ENCODE measurements around the gene ACSF3. TPM values are rescaled to one million over a fixed set of nuclear protein-coding genes. Genes with fewer than 3 reads are reported as not detected.

The ACSF3 gene
- total and polyA plus RNA-seq, 4 donors: 15.3 to 27.3 (median 18.8) TPM

DNA sequence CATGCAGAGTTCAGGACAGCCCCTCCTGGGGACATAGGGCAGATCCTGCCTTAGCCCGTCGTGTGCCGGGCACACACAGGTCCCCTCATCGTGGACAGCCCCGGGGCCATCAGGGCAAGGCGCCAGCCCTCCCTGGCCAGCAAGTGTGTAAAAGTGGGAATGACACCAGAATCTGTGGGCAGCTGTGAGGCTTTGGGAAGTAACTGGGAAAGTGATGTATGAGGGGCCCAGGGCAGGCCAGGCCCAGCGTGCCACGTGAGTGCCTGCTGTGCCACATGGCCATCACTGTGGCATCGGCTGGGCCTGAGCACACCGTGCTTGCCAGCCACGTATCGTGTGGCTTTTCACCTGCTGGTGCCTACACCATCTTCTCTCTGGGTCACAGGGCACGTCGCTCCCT lies 26.6 kb downstream of the ACSF3 start:
- Histone ChIP-seq H3K4me3 (ENCODE audit: low read depth in 1 of 3, low read length in 3 of 3) (no peak overlapping the region), H3K9me3 (ENCODE audit: control insufficient read depth in 4 of 4, low read length in 3 of 4) (no peaks in the 10 kb centered on the region), H3K27ac (ENCODE audit: low read depth in 1 of 2, low read length in 2 of 2) (no peak overlapping the region), H3K27me3 (ENCODE audit: control insufficient read depth in 4 of 4, insufficient read depth in 4 of 4, low read length in 3 of 4) (no peaks in the 10 kb centered on the region), H3K36me3 (ENCODE audit: control insufficient read depth in 4 of 4, insufficient read depth in 3 of 4, low read depth in 1 of 4, low read length in 3 of 4) (peaks cover 4 to 33% (median 10%) of the 10 kb centered on the region in 4 donors), H3K9ac (ENCODE audit: low read depth in 1 of 2, low read length in 2 of 2) (no peak overlapping the region), H3K4me1 (ENCODE audit: control insufficient read depth in 4 of 4, insufficient read depth in 4 of 4, low read length in 3 of 4) (peaks cover 3 to 10% (median 8%) of the 10 kb centered on the region in 4 donors)
- no peak for DNase-seq (ENCODE audit: low spot score)
- TF ChIP-seq RXRA (IDR thresholded peaks at IDR 0.05): no peak
- TF ChIP-seq, protein P1, sequence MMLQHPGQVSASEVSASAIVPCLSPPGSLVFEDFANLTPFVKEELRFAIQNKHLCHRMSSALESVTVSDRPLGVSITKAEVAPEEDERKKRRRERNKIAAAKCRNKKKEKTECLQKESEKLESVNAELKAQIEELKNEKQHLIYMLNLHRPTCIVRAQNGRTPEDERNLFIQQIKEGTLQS (IDR thresholded peaks at IDR 0.05): no peak
- TF ChIP-seq, protein P2, sequence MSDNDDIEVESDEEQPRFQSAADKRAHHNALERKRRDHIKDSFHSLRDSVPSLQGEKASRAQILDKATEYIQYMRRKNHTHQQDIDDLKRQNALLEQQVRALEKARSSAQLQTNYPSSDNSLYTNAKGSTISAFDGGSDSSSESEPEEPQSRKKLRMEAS (IDR thresholded peaks at IDR 0.05): no peak
- TF ChIP-seq HNF4G (IDR thresholded peaks at IDR 0.05): no peak
- TF ChIP-seq RAD21 (IDR thresholded peaks at IDR 0.05): no peak
- TF ChIP-seq FOXA1 (IDR thresholded peaks at IDR 0.05): no peak
- TF ChIP-seq, protein P3, sequence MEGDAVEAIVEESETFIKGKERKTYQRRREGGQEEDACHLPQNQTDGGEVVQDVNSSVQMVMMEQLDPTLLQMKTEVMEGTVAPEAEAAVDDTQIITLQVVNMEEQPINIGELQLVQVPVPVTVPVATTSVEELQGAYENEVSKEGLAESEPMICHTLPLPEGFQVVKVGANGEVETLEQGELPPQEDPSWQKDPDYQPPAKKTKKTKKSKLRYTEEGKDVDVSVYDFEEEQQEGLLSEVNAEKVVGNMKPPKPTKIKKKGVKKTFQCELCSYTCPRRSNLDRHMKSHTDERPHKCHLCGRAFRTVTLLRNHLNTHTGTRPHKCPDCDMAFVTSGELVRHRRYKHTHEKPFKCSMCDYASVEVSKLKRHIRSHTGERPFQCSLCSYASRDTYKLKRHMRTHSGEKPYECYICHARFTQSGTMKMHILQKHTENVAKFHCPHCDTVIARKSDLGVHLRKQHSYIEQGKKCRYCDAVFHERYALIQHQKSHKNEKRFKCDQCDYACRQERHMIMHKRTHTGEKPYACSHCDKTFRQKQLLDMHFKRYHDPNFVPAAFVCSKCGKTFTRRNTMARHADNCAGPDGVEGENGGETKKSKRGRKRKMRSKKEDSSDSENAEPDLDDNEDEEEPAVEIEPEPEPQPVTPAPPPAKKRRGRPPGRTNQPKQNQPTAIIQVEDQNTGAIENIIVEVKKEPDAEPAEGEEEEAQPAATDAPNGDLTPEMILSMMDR (IDR thresholded peaks at IDR 0.05; ENCODE audit: low read depth, low read length, missing input control): no peak
- TF ChIP-seq, protein P4, sequence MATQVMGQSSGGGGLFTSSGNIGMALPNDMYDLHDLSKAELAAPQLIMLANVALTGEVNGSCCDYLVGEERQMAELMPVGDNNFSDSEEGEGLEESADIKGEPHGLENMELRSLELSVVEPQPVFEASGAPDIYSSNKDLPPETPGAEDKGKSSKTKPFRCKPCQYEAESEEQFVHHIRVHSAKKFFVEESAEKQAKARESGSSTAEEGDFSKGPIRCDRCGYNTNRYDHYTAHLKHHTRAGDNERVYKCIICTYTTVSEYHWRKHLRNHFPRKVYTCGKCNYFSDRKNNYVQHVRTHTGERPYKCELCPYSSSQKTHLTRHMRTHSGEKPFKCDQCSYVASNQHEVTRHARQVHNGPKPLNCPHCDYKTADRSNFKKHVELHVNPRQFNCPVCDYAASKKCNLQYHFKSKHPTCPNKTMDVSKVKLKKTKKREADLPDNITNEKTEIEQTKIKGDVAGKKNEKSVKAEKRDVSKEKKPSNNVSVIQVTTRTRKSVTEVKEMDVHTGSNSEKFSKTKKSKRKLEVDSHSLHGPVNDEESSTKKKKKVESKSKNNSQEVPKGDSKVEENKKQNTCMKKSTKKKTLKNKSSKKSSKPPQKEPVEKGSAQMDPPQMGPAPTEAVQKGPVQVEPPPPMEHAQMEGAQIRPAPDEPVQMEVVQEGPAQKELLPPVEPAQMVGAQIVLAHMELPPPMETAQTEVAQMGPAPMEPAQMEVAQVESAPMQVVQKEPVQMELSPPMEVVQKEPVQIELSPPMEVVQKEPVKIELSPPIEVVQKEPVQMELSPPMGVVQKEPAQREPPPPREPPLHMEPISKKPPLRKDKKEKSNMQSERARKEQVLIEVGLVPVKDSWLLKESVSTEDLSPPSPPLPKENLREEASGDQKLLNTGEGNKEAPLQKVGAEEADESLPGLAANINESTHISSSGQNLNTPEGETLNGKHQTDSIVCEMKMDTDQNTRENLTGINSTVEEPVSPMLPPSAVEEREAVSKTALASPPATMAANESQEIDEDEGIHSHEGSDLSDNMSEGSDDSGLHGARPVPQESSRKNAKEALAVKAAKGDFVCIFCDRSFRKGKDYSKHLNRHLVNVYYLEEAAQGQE (IDR thresholded peaks at IDR 0.05): no peak
- no peak for TF ChIP-seq YY1 (IDR thresholded peaks at IDR 0.05)
- TF ChIP-seq TAF1 (conservative IDR thresholded peaks at IDR 0.05): no peak
- no peak for TF ChIP-seq JUND (IDR thresholded peaks at IDR 0.05)
- WGBS: 97% methylated on average over 14 of the region's 14 CpGs

DNA sequence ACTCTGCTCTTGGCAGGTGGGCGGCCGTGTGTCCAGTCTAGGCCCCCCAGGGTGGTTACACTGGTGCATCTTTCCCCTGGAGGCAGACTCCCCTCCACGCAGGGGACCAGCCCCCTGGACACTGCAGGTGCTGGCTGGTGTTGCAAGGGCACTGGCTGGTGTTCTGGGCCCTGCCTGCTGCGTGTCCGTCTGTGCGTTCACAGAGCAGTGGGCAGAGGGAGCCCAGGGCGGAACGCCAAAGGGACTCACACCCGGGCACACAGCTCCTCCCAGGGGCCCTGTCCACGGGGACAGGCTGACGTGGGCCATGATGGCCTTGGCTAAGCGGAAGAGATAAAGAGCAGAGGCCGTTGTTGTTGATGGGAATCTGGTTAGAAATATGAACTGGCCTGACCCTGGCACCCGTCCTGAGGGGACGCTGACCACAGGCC lies 27.3 kb downstream of the ACSF3 start:
- peaks cover 3 to 10% (median 8%) of the 10 kb centered on the region in 4 donors for H3K4me1 ChIP-seq (ENCODE audit: control insufficient read depth in 4 of 4, insufficient read depth in 4 of 4, low read length in 3 of 4)
- H3K9ac ChIP-seq (ENCODE audit: low read depth in 1 of 2, low read length in 2 of 2): no peak overlapping the region
- H3K9me3 ChIP-seq (ENCODE audit: control insufficient read depth in 4 of 4, low read length in 3 of 4): peaks cover 0 to 2% (median 0%) of the 10 kb centered on the region in 4 donors
- peaks cover 1 to 33% (median 7%) of the 10 kb centered on the region in 4 donors for H3K36me3 ChIP-seq (ENCODE audit: control insufficient read depth in 4 of 4, insufficient read depth in 3 of 4, low read depth in 1 of 4, low read length in 3 of 4)
- no peak overlapping the region for H3K4me3 ChIP-seq (ENCODE audit: low read depth in 1 of 3, low read length in 3 of 3)
- no peak for DNase-seq (ENCODE audit: low spot score)
- TF ChIP-seq SP1 (IDR thresholded peaks at IDR 0.05): no peak
- TF ChIP-seq FOXA2 (IDR thresholded peaks at IDR 0.05): no peak
- TF ChIP-seq, protein P5, sequence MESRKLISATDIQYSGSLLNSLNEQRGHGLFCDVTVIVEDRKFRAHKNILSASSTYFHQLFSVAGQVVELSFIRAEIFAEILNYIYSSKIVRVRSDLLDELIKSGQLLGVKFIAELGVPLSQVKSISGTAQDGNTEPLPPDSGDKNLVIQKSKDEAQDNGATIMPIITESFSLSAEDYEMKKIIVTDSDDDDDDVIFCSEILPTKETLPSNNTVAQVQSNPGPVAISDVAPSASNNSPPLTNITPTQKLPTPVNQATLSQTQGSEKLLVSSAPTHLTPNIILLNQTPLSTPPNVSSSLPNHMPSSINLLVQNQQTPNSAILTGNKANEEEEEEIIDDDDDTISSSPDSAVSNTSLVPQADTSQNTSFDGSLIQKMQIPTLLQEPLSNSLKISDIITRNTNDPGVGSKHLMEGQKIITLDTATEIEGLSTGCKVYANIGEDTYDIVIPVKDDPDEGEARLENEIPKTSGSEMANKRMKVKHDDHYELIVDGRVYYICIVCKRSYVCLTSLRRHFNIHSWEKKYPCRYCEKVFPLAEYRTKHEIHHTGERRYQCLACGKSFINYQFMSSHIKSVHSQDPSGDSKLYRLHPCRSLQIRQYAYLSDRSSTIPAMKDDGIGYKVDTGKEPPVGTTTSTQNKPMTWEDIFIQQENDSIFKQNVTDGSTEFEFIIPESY (IDR thresholded peaks at IDR 0.05): no peak
- TF ChIP-seq, protein P4 (IDR thresholded peaks at IDR 0.05): no peak
- no peak for TF ChIP-seq HNF4A (conservative IDR thresholded peaks at IDR 0.05)
- no peak for TF ChIP-seq TAF1 (conservative IDR thresholded peaks at IDR 0.05)
- no peak for TF ChIP-seq HNF4G (IDR thresholded peaks at IDR 0.05)
- WGBS: 93% methylated on average over 15 of the region's 15 CpGs
- no peaks in the 10 kb centered on the region for H3K27me3 ChIP-seq (ENCODE audit: control insufficient read depth in 4 of 4, insufficient read depth in 4 of 4, low read length in 3 of 4)
- H3K27ac ChIP-seq (ENCODE audit: low read depth in 1 of 2, low read length in 2 of 2): no peak overlapping the region
